GM23248 (cell line): ENCODE measurements around the gene KCNQ5.

Source experiments
- EZH2 ChIP-seq: fragments of 200-600 bp; sonication (generic); IDR thresholded peaks from 2 replicates; pipeline ENCODE4 v1.6.1; 2018; ENCODE audit warnings: antibody characterized with exemption, mild to moderate bottlenecking; ENCODE audit not compliant: insufficient read depth, poor library complexity, severe bottlenecking
- EZH2phosphoT487 ChIP-seq: fragments of 200-600 bp; sonication (generic); IDR thresholded peaks from 2 replicates; pipeline ENCODE4 v1.6.1; 2018; ENCODE audit warnings: antibody characterized with exemption, moderate library complexity, mild to moderate bottlenecking, low read depth; ENCODE audit not compliant: insufficient read depth

DNA sequence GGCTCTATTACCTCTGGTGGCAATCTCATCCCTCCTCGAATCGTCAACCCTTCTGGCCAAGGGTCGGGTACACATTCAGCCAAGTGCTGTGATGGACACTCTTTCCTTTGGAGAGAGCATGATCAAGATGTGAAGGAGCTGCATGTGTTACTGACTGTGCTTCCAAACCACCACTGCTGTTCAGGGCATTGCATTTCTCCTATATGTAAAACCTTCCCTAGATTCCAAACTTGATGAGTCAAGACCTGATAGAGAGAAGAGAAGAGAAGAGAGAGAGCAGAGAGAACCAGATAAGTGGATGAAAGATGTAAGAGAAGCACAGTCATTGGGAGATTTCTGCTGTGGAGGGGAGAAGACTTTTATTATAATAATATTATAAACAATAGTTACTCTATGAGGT, 162.2 kb downstream of the KCNQ5 start:
- no peak for TF ChIP-seq EZH2
- no peak for TF ChIP-seq EZH2phosphoT487
